Transverse colon (tissue), 4 donors: ENCODE data around the gene HTT.

Source experiments
- POLR2A ChIP-seq: fragments of 450-650 bp; IDR thresholded peaks from one replicate; pipeline ENCODE4 v1.6.1; 2016; ENCODE audit warnings: antibody characterized with exemption, mild to moderate bottlenecking, moderate library complexity
- POLR2AphosphoS5 ChIP-seq, 3 donors: sonication (generic); formaldehyde crosslinking; IDR thresholded peaks; one replicate each; pipeline ENCODE4 v1.6.1; 2016; ENCODE audit warnings: antibody characterized with exemption in 3 of 3
- TF ChIP-seq, protein P1 (sequence below), 5 experiments: fragments of 200-600 bp in 3 of 5; fragments of 450-650 bp in 2 of 5; sonication (generic) in 3 of 5; IDR thresholded peaks; 1 replicate in 2 of 5; 2 replicates in 3 of 5; pipeline ENCODE4 v1.5.1; 2016 to 2017; ENCODE audit warnings: antibody characterized with exemption in 5 of 5, inconsistent platforms in 3 of 5, mild to moderate bottlenecking in 2 of 5, moderate library complexity in 1 of 5

DNA sequence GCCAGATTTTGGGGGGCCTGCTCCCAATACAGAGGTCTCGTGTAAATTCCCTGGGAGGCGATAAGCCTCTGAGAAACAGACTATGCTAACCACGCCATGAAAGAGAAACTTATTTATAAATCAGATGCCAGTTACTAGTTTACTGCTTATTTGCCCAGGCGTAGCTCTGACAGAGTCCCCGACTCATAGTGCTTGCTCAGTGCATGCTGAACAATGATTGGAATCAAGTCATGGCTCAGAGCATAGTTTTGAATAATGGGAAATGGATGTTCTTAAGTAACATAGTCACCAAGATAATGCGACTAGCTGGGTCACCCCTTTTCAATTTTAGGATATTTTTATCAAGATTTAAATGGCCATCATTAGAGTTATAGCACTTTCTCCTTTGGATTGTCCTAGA is 39.9 kb downstream of the HTT start:
- TF ChIP-seq, protein P1, sequence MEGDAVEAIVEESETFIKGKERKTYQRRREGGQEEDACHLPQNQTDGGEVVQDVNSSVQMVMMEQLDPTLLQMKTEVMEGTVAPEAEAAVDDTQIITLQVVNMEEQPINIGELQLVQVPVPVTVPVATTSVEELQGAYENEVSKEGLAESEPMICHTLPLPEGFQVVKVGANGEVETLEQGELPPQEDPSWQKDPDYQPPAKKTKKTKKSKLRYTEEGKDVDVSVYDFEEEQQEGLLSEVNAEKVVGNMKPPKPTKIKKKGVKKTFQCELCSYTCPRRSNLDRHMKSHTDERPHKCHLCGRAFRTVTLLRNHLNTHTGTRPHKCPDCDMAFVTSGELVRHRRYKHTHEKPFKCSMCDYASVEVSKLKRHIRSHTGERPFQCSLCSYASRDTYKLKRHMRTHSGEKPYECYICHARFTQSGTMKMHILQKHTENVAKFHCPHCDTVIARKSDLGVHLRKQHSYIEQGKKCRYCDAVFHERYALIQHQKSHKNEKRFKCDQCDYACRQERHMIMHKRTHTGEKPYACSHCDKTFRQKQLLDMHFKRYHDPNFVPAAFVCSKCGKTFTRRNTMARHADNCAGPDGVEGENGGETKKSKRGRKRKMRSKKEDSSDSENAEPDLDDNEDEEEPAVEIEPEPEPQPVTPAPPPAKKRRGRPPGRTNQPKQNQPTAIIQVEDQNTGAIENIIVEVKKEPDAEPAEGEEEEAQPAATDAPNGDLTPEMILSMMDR (IDR thresholded peaks at IDR 0.05), result no peak
- TF ChIP-seq POLR2A (no peak), POLR2AphosphoS5 (IDR thresholded peaks at IDR 0.05) (no peak)
